MCF 10A (cell line): ENCODE data around the gene INPP5B. TPM values are rescaled to one million over a fixed set of nuclear protein-coding genes. Genes with fewer than 3 reads are reported as not detected.

ENCODE experiments used
- BruUV-seq: library from RNA; stranded (reverse); fragments of 400-500 nt; replicated peaks from 2 replicates; lab custom pipeline; 2021; lab: Mats Ljungman, UMichigan
- CTCF ChIA-PET: fragments of 300-600 bp; sonication (Branson Sonifier 250); formaldehyde crosslinking; extraction: SDS; loops from one replicate; lab custom pipeline; 2021; ENCODE audit warnings: antibody characterized with exemption, inconsistent platforms; lab: Yijun Ruan, JAX
- POLR2A ChIA-PET: fragments of 300-600, 350-650 bp; sonication (Branson Sonifier 250); formaldehyde crosslinking; extraction: SDS; loops from one replicate; lab custom pipeline; 2020; ENCODE audit warnings: antibody characterized with exemption, inconsistent platforms; lab: Yijun Ruan, JAX
- DNase-seq: peaks from one replicate; pipeline ENCODE4 v3.0.0-alpha.2; 2018; ENCODE audit not compliant: unreplicated experiment
- H3K27ac Mint-ChIP-seq: one replicate; pipeline ENCODE4 v1.8.0; 2022; ENCODE audit warnings: mild to moderate bottlenecking, low read depth, mixed read lengths; ENCODE audit not compliant: unreplicated experiment
- H3K27me3 Mint-ChIP-seq: one replicate; pipeline ENCODE4 v1.8.0; 2022; ENCODE audit warnings: mixed read lengths; ENCODE audit not compliant: insufficient read depth, unreplicated experiment
- H3K36me3 Mint-ChIP-seq: one replicate; pipeline ENCODE4 v1.8.0; 2022; ENCODE audit warnings: mild to moderate bottlenecking, moderate library complexity, mixed read lengths; ENCODE audit not compliant: insufficient read depth, unreplicated experiment
- H3K4me1 Mint-ChIP-seq: one replicate; pipeline ENCODE4 v1.8.0; 2022; ENCODE audit warnings: mixed read lengths; ENCODE audit not compliant: insufficient read depth, unreplicated experiment
- H3K4me3 Mint-ChIP-seq: one replicate; pipeline ENCODE4 v1.8.0; 2022; ENCODE audit warnings: mild to moderate bottlenecking, moderate library complexity, mixed read lengths; ENCODE audit not compliant: unreplicated experiment
- H3K9me3 Mint-ChIP-seq: one replicate; pipeline ENCODE4 v1.8.0; 2022; ENCODE audit warnings: mixed read lengths; ENCODE audit not compliant: unreplicated experiment
- CTCF ChIP-seq: fragments of 200-600 bp; IDR thresholded peaks from one replicate; pipeline ENCODE4 v1.8.0; 2022; ENCODE audit warnings: antibody characterized with exemption, mild to moderate bottlenecking; ENCODE audit not compliant: unreplicated experiment
- intact Hi-C: fragments of 100-400 bp; cut with micrococcal nuclease; formaldehyde crosslinking; loops from 2 replicates; pipeline ENCODE4 v1.14.1; 2022
- total RNA-seq: library from RNA; stranded (reverse); gene quantifications from 2 replicates; pipeline ENCODE4 v1.2.3, GENCODE V29; 2022

INPP5B gene
- total RNA-seq, 1 experiment from 2014 or later: 4.7 TPM

- no peak overlapping the region for H3K4me3 Mint-ChIP-seq
- H3K27me3 Mint-ChIP-seq: no peaks in the 10 kb centered on the region
- no peak overlapping the region for H3K27ac Mint-ChIP-seq
- H3K9me3 Mint-ChIP-seq: no peaks in the 10 kb centered on the region
- no peak for TF ChIP-seq CTCF
- no peak for DNase-seq
- H3K4me1 Mint-ChIP-seq: peaks cover 5% of the 10 kb centered on the region
- peaks cover 79% of the 10 kb centered on the region for H3K36me3 Mint-ChIP-seq
- CTCF ChIA-PET: no interaction called here
- POLR2A ChIA-PET: interaction anchor here (0.7 kb wide), 1 partner anchor 154 kb away, joined by 3 read pairs; no protein-coding TSS in a partner anchor
- BruUV-seq: no TSS peak
- intact Hi-C loops: no loop called here
Observed at GRCh38 chr1:37836788-37837187, 110.1 kb downstream of the INPP5B start.

GRCh38 chr1:37831809-37832208 lies 115.0 kb downstream of the INPP5B start:
- Mint-ChIP-seq H3K4me1 (peaks cover 16% of the 10 kb centered on the region), H3K27me3 (no peaks in the 10 kb centered on the region), H3K9me3 (no peaks in the 10 kb centered on the region), H3K36me3 (peaks cover 88% of the 10 kb centered on the region), H3K4me3 (no peak overlapping the region), H3K27ac (no peak overlapping the region)
- intact Hi-C loops: no loop called here
- ChIA-PET CTCF (no interaction called here), POLR2A (interaction anchor here (0.6 kb wide), 1 partner anchor 10 kb away, joined by 3 read pairs; no protein-coding TSS in a partner anchor)
- no peak for TF ChIP-seq CTCF
- BruUV-seq: no TSS peak
- no peak for DNase-seq

- no peak for DNase-seq
- no peaks in the 10 kb centered on the region for H3K9me3 Mint-ChIP-seq
- BruUV-seq: no TSS peak
- intact Hi-C loops: no loop called here
- no peak overlapping the region for H3K27ac Mint-ChIP-seq
- POLR2A ChIA-PET: interaction anchor here (0.6 kb wide), 1 partner anchor 10 kb away, joined by 3 read pairs; no protein-coding TSS in a partner anchor
- CTCF ChIA-PET: no interaction called here
- no peaks in the 10 kb centered on the region for H3K27me3 Mint-ChIP-seq
- H3K36me3 Mint-ChIP-seq: peaks cover 92% of the 10 kb centered on the region
- H3K4me1 Mint-ChIP-seq: peaks cover 16% of the 10 kb centered on the region
- TF ChIP-seq CTCF: no peak
- no peak overlapping the region for H3K4me3 Mint-ChIP-seq
Observed at GRCh38 chr1:37831109-37831508, 115.7 kb downstream of the INPP5B start.

- Mint-ChIP-seq H3K4me1 (peaks cover 17% of the 10 kb centered on the region), H3K9me3 (no peaks in the 10 kb centered on the region), H3K36me3 (peaks cover 85% of the 10 kb centered on the region), H3K4me3 (no peak overlapping the region), H3K27me3 (no peaks in the 10 kb centered on the region), H3K27ac (peak overlapping the region; percentile 86)
- no TSS peak for BruUV-seq
- intact Hi-C loops: no loop called here
- CTCF ChIA-PET: interaction anchor here (0.6 to 1.5 kb wide), 8 partner anchors 11 to 313 kb away, joined by 3 to 5 read pairs (median 4); partner anchors contain the start of gene MTF1
- POLR2A ChIA-PET: interaction anchor here (0.6 to 3.1 kb wide), 6 partner anchors 10 to 31 kb away, joined by 3 to 20 read pairs (median 4); partner anchors contain the start of genes C1orf122, MTF1 and YRDC
- peak; percentile 30 for DNase-seq
- no peak for TF ChIP-seq CTCF
Observed at GRCh38 chr1:37828410-37829074, 118.3 kb downstream of the INPP5B start.
